ENCODE results near the gene XBP1.

DNA sequence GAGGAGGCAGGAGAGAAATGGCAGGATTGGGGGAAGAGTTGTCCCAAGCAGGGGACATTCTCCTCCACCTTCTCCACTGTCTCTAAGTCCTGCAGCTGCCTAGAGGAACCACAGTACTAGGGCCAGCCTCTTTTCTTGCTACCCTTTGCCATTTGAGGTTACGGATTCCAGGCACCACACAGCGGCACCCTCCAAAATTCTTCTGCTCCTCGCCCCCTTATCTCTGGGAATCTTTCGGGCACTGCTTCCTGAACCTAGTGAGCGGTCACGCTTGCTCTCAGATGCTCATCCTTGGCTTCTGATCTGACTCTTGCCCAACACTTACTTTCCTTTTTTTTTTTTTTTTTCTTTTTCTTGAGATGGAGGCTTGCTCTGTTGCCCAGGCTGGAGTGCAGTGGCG is 26.6 kb upstream of the XBP1 start:
- TF ChIP-seq, protein P1, sequence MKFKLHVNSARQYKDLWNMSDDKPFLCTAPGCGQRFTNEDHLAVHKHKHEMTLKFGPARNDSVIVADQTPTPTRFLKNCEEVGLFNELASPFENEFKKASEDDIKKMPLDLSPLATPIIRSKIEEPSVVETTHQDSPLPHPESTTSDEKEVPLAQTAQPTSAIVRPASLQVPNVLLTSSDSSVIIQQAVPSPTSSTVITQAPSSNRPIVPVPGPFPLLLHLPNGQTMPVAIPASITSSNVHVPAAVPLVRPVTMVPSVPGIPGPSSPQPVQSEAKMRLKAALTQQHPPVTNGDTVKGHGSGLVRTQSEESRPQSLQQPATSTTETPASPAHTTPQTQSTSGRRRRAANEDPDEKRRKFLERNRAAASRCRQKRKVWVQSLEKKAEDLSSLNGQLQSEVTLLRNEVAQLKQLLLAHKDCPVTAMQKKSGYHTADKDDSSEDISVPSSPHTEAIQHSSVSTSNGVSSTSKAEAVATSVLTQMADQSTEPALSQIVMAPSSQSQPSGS (IDR thresholded peaks at IDR 0.05; ENCODE audit: low read length), result no peak
- TF ChIP-seq RAD21 (IDR thresholded peaks at IDR 0.05 in 1 of 2, conservative IDR thresholded peaks at IDR 0.05 in 1 of 2; ENCODE audit: low read depth in 2 of 2, low read length in 2 of 2), result no peak
- no peak for TF ChIP-seq TAF1 (IDR thresholded peaks at IDR 0.05; ENCODE audit: low read depth, low read length)

Measured in H1 (cell line).